T1000 (cell line): ENCODE measurements around the gene GRIK1.

Experiments
- DNase-seq: peaks from one replicate; lab custom pipeline; 2025; ENCODE audit warnings: mixed read lengths; lab: John Stamatoyannopoulos, UW

GRIK1 gene

DNA sequence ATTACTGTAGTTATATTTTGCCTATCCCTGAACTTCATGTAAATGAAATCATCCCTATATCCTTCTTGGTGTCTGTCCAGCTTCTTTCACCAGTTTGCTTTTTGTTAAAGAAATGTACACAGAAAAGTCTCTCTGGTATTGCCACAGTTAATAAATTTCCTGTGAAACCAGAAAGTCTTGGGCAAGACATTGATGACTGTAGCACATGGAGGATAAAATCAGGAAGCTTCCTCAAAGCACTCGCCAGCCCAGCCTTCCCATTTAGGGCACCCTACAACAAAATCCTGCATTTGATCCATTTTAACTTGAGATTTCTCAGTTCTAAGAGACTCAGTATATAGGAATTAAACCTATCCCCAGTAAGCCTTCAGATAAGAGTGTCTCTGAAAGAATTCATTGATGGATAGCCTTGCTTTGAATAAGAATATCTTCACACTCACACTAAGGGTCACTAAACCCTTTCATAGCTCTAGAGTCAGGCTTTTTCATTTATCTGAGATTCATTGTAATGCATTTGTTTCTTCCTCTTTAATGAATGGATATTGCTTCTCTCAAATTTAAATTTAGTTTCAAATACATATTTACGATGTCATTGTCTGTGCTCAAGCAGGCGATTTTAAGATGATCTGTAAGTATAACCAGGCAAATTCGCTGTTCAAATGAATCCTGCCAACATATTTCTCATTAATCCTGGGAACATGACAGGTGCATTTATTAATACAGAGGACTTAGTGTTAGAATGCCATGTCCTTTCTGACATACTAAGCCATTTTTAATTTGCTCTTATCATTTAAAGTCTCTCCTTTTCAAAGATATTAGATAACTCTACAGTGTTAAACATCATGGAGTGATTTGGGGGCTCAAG is 153.1 kb downstream of the GRIK1 start:
- DNase-seq, result no peak

DNA sequence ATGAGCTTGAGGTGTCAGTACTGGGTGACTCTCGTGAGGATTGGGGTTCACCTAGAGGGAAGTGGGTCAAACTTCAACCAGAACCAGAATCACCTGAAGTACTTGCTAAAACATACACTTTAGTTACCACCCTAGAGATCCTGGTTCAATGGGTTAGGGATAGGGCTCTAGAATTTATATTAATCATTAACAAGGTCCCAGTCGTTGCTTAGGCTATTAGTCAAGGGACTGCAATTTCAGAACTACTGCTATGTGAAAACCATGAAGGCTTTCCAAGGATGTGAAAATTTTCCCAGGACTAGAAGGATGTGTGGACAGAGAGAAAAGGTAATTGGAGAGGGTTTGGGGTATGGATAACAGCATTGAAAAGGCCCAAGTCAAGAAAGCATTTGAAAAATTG is 162.6 kb downstream of the GRIK1 start:
- no peak for DNase-seq

DNA sequence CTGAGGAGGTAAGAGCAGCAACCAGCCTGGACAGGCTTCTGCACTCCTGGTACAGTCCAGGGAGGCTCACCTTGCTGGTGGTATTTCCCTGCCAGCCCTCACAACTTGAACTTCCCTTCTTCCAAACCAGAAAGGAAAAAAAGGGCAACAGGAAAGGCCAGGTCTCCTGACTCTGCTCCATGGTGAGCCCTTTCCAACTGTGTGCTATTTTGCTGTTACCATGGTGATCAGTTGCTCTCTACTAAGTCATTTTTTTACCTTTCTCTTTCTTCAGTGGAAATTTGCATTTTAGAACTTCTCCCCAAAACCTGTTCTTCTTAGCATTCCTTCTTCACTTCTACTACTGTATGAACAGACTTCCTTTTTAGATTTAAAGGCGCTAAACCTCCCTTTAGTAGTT is 164.3 kb downstream of the GRIK1 start:
- no peak for DNase-seq

DNA sequence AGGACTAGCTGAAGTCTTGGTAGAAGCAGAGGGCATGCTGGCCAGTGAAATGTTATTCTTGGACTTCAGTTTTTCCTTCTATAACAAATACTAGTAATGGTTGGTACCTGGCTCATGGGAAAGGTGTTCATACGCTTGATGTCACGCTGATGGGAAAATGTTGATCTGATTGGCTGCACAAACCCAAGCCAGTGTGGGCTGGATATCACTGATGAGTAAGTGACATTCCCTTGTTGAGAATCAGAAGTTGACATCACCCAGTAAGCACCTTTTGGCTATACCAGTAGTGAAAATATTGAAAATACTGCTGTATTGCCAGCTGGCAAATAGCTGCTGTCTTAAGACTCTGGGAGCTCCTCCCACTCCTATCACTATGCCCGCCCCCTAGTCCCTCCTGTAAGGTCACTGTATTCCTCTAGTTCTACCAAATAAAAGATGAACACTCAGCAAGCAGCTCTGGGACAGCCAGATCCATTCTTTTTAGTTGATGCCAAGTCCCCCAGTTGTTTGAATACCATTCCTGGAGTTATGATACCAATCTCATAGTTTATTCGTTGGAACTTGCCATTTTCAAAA is 168.2 kb downstream of the GRIK1 start:
- DNase-seq, result no peak

DNA sequence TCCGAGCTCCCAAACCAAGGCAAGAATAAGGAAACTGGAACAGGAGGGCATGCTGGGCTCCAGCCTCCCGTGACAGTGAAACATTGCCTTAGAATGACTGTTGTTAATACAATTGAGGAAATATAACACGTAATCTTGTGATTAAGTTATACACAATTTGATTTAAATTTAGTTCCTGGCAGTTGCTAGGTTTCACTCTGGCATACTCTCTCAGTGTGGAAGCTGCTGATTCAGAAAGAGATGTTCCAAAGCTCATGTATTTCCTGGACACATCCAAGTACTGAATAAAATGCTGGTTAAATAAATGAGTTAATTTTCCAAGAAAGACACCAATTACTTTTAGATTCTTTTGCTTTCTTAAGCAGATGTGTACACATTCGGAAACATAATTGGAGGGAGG is 176.1 kb downstream of the GRIK1 start:
- no peak for DNase-seq

DNA sequence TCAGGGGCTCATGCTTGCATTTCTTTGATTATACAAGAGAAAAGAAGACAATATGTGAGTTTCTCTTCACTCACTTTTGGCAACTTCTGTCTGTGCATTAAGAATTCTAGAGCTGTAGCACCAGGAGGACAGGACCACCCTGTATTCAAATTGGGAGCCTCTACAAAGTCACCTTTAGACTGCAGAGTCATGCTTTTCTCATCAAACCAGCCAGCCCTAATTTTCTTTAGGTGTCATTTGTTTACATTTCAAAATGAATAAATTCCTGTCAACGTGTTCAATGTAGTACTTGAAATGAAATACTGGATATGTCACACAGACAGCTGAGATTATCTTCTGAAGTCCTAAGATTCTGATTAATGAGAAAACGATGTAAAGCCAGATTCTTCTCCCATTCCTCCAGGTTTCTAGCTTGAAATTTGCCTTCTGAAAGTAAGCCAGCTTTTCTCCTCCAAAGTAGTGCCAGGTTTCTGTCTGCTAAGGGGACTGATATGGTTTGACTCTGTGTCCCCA is 177.2 kb downstream of the GRIK1 start:
- DNase-seq, result no peak

DNA sequence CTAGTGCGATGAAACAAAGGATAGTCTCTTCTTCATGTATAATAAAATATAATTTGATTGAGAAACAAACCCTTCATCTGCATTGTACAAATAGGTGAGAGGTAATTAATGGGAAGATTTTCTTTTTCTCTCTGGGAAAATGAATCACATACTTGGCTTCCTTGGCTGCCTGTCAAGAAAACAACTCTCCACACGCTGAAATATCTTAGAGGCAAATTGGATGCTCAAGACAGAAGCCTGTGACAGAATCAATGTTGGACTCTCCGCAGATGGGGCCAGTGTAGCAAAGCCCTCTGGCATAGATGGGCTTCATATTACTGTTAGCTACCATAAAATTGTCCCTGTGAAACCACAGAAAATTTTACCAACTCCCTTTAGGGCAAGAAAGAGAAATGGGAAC is 186.6 kb downstream of the GRIK1 start:
- no peak for DNase-seq

DNA sequence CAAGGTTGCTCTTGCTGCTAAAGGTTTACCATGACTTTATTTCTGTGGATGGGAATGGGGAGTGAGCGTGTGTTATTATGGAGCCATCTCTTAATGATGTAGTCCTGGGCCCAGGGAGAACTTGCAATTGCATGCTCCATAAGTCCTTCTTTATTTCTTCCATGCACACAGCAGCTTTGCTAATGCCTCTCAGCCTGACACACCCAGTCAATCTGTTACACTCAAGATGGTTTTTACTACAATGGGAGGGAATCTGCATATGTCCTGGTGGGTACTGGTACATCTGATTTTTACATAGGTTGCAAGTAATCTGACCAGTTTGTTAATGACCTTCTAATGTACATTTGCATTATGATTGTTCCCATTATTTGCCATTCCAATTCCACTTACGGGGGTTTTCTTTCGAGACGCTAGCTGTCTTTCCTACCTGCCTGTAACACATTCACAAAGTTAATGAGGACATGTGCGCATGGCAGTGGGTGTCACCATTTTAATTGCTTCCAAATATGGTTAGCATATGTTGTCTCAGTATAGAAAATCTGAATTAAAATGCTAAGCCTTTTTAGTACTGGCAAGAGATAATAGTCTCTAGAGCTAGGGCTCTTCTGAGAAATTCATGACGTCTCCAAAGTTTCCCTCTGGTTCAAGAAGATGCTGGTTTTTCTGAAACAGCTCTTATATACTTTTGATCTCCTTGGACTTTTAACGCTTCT is 188.2 kb downstream of the GRIK1 start:
- no peak for DNase-seq

DNA sequence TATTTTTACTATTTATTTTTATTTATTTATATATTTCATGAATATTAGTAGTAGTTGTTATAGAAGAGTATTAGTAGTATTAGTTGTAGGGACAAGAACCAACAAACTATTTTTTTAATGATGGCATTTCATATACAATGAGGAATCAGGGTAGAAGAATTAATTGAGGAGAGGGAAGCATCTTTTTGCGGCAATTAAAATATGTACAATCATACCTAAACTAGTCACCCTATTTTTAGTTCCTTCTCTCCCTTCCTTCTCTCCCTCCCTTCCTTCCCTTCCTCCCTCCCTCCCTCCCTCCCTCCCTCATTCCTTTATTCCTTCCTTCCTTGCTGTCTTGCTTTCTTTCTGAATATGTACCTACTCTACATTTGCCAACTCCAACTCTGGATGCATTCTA is 189.8 kb downstream of the GRIK1 start:
- no peak for DNase-seq

DNA sequence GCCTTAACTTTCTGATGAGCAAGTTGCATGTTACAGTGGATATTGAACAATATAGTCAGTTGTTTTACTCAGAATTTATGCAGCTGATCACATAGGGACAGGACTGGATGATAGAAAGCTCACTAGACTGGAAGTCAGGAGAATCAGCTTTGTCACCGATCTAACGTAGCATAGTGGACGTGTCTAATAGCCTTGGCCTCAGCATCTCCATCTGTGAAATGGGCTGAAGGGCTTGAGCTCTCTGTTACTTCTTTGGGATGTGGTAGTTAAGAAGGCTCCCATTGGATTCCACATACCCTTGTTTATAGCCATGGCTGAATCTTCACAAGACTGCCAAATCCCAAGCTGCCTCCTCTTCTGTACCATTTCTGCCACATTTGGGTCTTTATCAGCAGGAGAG is 190.6 kb downstream of the GRIK1 start:
- DNase-seq, result no peak

DNA sequence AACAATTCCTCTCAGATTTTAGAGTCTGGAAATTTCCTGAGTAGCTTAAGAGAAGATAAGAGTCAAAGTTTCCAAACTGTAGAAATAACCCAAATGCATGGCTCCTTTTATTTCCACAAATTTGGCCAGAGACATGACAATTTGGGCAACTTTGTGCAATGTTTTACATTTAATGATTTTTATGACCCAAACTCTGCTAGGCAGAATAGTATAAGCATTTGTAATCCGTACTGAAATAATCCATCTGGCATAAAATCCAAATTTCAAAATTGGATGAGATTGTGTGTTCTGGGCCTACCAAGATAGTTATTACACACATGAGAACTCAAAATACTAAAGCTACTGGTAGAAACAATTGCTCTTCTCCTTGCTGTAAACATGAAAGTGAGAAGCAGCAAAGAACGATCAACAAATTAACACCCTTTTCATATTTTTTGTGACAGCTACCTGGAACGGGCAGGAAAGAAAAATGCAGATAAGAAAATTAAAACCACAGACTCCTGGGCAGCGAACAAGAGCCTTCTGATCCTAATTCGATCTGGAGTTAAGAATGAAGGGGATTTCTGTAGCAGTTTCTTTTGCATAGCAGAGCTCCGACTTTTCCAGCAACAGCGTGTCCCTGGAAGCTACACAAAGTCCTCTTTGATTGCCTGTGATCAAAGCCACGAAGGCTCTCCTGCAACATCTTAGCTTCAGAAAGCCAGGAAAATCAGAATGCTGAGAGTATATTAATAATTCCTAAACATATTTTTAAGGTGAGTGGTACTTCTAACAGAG is 191.2 kb downstream of the GRIK1 start:
- no peak for DNase-seq

DNA sequence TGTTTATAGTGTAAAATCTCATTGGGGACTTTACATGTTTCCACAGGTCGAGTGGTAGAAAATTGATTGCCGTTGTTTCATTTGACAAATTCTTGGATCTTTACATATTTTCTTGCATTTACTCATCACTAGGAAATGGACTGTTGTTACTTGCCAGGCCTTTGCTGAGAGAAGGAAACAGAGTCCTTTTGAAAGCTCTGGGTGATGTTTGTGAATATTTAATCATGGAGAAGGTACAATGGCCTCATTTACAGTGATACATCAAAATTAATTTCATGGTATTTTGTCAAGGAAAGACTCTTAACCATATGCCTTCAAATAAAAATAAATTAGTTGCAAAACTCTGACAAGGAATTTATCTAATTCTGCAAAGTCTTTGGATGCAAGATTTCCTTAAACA is 198.0 kb downstream of the GRIK1 start:
- no peak for DNase-seq

DNA sequence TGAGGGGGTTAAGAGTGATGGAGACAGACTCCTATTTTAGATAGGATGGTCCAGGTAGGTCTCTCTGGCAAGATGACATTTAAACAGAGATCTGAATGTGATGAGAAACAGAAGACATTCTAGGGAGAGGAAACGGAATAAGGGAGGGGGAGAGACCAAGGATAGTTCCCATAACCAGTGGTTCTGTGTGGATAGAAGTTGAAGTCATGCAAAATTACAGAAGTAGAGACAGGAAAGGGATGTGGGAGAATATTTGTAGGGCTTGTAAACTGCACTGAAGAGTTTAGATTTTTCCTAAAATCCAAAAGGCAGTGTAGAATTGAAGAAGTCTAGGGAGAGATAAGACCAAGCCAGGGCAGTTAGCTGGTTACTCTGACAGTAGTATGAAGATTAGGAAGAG is 200.6 kb downstream of the GRIK1 start:
- DNase-seq, result no peak

DNA sequence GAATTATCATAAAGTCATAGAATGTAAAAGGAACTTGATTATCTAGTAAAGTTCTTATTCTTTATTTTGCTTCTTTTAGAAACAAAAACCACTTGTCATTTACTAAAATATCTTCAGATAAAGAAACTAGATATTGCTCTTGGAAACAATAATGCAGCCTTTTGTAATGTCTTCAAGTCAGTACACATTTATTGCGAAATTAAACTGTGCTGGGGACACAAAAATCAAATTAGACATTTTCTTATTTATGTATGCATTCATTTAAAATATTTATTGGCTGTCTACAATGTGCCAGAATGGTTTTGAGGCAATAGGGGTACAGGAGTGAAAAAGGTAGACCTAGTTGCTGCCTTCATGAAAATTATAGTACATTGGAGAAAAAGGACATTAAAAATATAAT is 201.1 kb downstream of the GRIK1 start:
- no peak for DNase-seq

DNA sequence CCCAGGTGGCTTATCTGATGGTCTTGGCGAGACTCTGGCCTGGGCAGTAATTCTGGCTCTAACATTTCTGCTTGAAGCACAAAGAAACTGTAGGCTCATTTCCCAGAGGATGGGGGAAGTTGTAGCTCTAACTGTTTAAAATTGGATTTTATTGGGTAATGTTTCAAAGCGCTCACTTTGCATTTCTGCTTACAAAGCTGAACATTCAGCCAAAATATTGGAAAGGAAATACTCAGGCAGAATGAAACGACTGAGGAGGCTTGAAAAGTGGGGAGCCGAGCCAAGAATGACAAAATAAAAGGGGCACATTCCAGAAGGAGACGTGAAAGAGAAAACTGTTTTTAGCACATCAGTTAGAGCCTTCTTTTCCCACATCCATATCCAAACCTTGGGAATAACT is 202.6 kb downstream of the GRIK1 start:
- no peak for DNase-seq

DNA sequence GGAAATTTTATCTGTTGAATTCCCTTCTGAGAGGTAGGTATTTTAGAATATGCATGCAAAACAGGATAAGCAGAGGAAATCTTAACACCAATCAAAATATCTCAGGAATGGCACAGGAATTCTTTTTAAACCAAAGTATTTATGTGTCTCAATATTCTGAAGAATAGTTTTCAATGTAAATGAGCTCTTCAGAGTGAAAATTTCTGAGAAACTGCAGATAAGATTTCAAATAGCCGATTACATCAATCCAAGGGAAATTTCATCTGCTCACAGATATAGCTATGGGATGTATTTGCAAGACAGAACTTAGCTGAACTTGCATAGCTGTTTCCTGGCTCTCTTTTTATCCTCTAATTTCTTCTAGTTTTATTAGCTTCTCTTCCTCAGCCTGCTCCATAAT is 209.5 kb downstream of the GRIK1 start:
- no peak for DNase-seq

DNA sequence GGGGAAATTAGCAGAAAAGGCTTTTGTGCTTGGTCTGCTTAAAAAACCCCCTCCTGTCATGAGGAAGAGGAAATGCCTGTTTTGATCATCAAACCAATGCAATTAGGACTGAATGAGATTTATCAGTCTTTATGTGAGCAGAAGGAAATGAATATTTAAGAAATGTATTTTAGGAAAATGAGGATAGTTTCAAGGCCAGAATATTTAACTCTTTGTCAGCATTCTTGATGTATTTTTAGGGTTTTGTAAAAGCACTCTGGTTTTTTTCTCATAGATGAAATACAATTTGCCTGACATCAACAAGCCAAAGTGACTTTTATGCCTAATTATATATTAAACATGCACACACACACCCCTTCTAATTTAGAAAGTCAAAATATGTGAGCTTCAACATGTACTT is 213.8 kb downstream of the GRIK1 start:
- no peak for DNase-seq

DNA sequence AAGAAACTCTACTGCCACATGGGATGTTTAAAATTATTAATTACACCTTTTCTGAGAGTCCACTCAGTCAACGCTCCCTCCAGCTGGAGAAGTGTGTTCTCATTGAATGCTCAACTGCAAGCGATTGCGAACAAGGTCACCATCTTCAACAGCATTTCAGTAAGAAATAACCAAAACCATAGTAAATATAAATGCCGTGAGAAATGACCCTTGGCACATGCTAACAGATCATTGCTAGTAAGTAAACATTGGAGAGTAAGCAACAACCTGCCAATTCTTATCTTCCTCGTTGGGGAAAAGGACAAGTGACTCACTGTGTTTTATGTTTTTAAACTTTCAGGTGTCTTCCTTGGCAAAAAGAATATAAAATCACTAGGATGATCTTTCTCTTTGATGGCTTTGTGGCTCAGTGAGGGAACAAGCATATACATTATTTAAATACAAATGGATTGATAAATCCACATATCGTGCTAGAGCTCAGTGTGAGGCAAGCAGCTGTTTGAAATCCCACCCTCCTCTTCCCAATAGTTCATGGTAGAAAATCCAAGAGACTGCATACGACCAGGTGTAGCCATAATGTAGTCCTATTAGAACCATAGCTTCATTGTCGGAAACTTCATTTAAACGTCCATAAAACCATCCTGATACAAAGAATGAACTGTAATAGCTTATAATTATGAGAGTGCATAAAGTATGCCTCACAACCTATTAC is 214.6 kb downstream of the GRIK1 start:
- no peak for DNase-seq

DNA sequence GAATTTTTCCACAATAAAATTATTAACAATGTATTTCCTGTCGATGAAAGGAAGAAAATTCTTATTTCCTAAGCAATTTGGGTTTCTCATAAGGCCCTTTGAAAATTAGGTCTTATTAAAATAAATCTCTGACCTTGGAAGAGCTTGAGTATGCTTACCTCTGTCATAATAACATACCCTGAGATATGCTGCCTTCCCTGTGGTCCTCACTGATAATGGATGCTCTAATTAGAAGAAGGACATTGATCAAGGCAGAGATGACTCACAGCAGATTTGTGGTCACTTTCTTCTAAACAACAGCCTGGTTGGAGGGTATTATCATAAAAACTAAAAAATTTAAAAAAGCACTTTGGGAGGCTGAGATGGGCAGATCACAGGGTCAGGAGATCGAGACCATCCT is 217.8 kb downstream of the GRIK1 start:
- no peak for DNase-seq

DNA sequence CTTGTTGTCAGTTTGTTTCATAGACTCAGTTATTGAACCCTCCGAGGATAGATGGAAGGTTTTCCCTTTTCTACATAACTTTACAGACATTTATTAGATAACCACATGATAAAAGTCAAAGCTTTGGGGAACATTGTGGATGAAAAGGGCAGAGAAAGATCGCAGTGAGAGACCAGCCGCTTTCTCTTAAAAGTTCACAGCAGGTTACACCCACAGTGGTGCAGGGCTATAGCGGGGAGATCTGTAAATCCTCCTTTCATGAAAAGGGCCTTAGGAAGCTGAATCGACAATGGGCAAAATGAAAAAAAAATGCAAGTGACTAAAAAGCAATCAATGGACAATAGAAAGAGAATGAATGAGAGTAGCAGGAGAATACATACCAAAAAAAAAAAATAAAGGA is 218.6 kb downstream of the GRIK1 start:
- DNase-seq, result no peak

DNA sequence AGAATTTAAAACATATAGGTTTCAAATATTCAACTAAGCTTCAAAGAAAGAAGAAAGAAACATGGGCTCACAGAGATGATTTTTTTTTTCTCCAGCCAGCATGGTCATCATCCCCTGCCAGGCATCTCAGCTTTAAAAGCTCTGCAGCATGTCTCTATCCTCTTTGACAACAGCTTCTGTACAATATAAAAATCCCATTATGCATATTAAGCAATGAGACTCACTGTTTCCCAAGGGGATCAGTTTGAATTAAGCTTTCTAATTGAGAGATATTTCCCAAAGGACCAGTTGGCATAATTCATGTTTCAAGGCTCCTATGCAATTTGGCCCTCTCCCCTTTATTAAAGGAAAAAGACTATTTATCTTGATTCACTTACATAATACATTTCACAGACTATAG is 220.3 kb downstream of the GRIK1 start:
- no peak for DNase-seq
